ENCODE results near the gene TBC1D23.
"Not testable (repeated sequence)": the region's sequence is repeated elsewhere in the genome, so short reads cannot be mapped to it uniquely, and the experiment has no call there.

TBC1D23 gene

GRCh38 chr3:100225193-100225592, 35.6 kb upstream of the TBC1D23 start:
- H3K36me3 ChIP-seq, result no peaks in the 10 kb centered on the region
- DNase-seq, result no peak
- no peaks in the 10 kb centered on the region for H3K27me3 ChIP-seq
- peaks cover 0 to 17% (median 2%) of the 10 kb centered on the region in 4 donors for H3K4me1 ChIP-seq
- no peaks in the 10 kb centered on the region for H3K9me3 ChIP-seq
- no peak overlapping the region for H3K27ac ChIP-seq
- H3K4me3 ChIP-seq, result no peak overlapping the region
- TF ChIP-seq CTCF (IDR thresholded peaks at IDR 0.05), result no peak
- intact Hi-C loops (cut with DNase I; ENCODE audit: low total_unique reads), result no loop called here

GRCh38 chr3:100225883-100226282, 34.9 kb upstream of the TBC1D23 start:
- TF ChIP-seq CTCF (IDR thresholded peaks at IDR 0.05), result no peak
- H3K27me3 ChIP-seq, result no peaks in the 10 kb centered on the region
- H3K4me3 ChIP-seq, result no peak overlapping the region
- no peaks in the 10 kb centered on the region for H3K36me3 ChIP-seq
- no peak for DNase-seq
- H3K9me3 ChIP-seq, result no peaks in the 10 kb centered on the region
- peaks cover 0 to 17% (median 2%) of the 10 kb centered on the region in 4 donors for H3K4me1 ChIP-seq
- no peak overlapping the region for H3K27ac ChIP-seq
- intact Hi-C loops (cut with DNase I; ENCODE audit: low total_unique reads), result no loop called here

GRCh38 chr3:100226712-100227429, 33.9 kb upstream of the TBC1D23 start:
- intact Hi-C loops (cut with DNase I; ENCODE audit: low total_unique reads), result no loop called here
- Histone ChIP-seq H3K27ac (no peak overlapping the region), H3K4me3 (no peak overlapping the region), H3K36me3 (no peaks in the 10 kb centered on the region), H3K27me3 (no peaks in the 10 kb centered on the region), H3K9me3 (no peaks in the 10 kb centered on the region), H3K4me1 (peaks cover 0 to 17% (median 2%) of the 10 kb centered on the region in 4 donors)
- no peak for TF ChIP-seq CTCF (IDR thresholded peaks at IDR 0.05)
- no peak for DNase-seq

- no peak for DNase-seq
- Histone ChIP-seq H3K36me3 (no peaks in the 10 kb centered on the region), H3K4me3 (no peak overlapping the region), H3K27ac (no peak overlapping the region), H3K9me3 (no peaks in the 10 kb centered on the region), H3K27me3 (no peaks in the 10 kb centered on the region), H3K4me1 (peaks cover 0 to 17% (median 2%) of the 10 kb centered on the region in 4 donors)
- intact Hi-C loops (cut with DNase I; ENCODE audit: low total_unique reads), result no loop called here
- TF ChIP-seq CTCF (IDR thresholded peaks at IDR 0.05), result no peak
Observed at GRCh38 chr3:100227511-100227921, 33.3 kb upstream of the TBC1D23 start.

GRCh38 chr3:100228247-100228646, 32.5 kb upstream of the TBC1D23 start:
- no peak for TF ChIP-seq CTCF (IDR thresholded peaks at IDR 0.05)
- H3K27ac ChIP-seq, result no peak overlapping the region
- intact Hi-C loops (cut with DNase I; ENCODE audit: low total_unique reads), result no loop called here

GRCh38 chr3:100229188-100229587, 31.6 kb upstream of the TBC1D23 start:
- peaks cover 0 to 17% (median 2%) of the 10 kb centered on the region in 4 donors for H3K4me1 ChIP-seq
- intact Hi-C loops (cut with DNase I; ENCODE audit: low total_unique reads); H3K36me3 ChIP-seq; H3K4me3 ChIP-seq; H3K27ac ChIP-seq; DNase-seq; H3K27me3 ChIP-seq; H3K9me3 ChIP-seq: not testable (repeated sequence)

More at GRCh38 chr3:100228247-100228646, 32.5 kb upstream of the TBC1D23 start:
- no peaks in the 10 kb centered on the region for H3K36me3 ChIP-seq
- no peak for DNase-seq
- H3K9me3 ChIP-seq, result no peaks in the 10 kb centered on the region
- H3K4me3 ChIP-seq, result no peak overlapping the region
- no peaks in the 10 kb centered on the region for H3K27me3 ChIP-seq
- H3K4me1 ChIP-seq, result peaks cover 0 to 17% (median 2%) of the 10 kb centered on the region in 4 donors
